NCI-H226 (cell line): ENCODE data around the gene OR10A4.
"Not testable (repeated sequence)": the region's sequence is repeated elsewhere in the genome, so short reads cannot be mapped to it uniquely, and the experiment has no call there.

Experiments
- DNase-seq: peaks from one replicate; pipeline ENCODE4 v3.0.0-alpha.2; 2015

The OR10A4 gene

DNA sequence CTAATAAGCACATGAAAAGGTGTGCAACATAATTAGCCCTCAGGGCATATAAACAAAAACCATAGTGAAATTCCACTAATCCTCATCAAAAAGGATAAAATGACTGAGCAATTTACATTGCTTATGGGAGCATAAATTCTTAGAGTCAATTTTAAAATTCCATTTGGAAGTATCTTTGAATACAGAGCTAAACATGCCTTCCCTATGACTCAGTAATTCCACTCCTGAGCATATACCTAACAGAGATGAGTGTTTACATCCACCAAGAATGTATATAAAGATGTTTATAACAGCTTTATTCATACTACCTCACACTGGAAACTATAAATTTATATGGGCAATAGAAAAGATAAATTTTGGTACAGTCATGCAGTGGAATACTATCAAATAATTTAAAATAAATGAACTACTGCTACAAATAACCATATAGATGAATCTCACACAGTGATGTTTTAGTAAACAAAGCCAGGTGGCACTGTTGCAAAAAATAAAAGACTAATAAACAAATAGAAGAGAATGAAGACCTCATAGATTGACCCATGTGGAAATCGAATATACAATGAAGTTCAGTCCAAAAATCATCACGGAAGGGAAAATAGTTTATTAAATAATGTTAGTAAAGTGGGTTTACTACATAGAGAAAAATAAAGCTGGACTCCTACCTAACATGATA, 24.0 kb downstream of the OR10A4 start:
- no peak for DNase-seq

DNA sequence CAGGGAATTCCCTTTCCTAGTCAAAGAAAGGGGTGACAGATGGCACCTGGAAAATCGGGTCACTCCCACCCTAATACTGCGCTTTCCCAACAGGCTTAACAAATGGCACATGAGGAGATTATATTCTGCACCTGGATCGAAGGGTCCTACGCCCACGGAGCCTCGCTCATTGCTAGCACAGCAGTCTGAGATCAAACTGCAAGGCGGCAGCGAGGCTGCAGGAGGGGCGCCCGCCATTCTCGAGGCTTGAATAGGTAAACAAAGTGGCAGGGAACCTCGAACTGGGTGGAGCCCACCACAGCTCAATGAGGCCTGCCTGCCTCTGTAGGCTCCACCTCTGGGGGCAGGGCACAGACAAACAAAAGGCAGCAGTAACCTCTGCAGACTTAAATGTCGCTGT, 28.4 kb downstream of the OR10A4 start:
- DNase-seq: not testable (repeated sequence)

DNA sequence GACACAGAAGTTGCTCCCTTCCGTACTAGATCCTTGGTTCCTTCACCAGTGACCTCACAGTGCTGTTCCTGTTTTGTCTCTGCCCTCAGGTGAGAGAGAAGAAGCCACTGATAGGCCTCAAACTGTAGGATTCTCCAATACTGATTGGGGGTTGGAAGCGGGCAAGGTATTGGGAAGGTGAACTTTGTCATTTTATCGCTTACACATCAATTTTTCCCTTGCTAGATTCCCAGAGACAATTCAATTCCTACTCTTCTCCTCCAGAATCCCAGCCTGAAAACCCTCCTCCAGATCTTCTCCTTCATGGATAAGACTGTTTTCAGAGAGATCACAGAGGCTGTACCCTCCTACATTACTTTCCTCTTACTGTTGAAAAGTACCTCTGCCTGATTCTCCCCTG, 35.0 kb downstream of the OR10A4 start:
- no peak for DNase-seq

DNA sequence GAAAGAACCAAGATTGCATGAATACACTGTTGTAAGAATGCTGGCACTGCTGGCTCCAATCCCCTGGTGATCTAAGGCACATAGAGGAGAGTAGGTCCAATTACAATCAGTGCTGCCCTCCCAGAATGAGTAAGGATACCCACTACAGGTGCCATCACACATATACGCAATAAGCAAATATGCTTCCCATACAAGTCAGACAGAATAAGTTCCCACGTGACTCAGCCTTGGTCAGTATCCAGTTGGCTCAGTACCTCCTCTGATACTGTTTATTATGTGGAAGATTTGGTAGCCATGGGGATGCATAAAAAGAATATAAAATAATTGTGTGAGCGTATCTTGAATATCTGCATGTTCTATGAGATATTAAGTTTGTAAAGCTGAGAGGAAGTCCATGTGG, 35.5 kb downstream of the OR10A4 start:
- no peak for DNase-seq

DNA sequence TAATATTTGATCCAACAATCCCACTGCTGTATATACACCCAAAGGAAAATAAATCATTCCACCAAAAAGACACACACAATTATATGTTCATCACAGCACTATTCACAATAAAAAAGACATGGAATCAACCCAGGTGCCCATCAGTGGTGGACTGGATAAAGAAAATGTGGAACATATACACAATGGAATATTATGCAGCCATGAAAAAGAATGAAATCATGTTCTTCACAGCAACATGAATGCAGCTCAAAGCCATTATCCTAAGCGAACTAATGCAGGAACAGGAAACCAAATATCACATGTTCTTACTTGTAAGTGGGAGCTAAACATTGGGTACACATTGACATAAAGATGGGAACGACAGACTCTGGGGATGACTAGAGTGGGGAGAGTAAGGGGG, 43.3 kb downstream of the OR10A4 start:
- no peak for DNase-seq

DNA sequence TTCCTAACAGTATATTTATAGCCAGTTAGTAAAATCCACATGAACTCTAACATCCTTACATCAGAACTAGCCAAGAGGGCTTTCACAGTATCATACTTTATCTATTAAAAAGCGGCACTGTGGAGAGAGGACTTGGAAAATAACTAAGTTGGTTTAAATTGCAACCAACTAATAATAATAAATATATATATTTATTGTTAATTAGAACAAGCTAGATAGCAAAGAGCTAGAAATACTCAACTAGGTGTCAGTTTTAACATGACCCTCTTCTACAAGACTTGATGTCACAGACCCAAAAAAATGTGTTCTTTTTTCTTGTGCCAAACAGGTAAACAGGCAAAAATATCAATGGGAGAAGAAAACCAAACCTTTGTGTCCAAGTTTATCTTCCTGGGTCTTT, 44.3 kb downstream of the OR10A4 start, which contains the start of gene OR2D3:
TSS of gene OR2D3 (plus strand) at position 301 of the 400 bp plus-strand sequence. CDS start at position 301, 0 bp downstream.
- DNase-seq: no peak

DNA sequence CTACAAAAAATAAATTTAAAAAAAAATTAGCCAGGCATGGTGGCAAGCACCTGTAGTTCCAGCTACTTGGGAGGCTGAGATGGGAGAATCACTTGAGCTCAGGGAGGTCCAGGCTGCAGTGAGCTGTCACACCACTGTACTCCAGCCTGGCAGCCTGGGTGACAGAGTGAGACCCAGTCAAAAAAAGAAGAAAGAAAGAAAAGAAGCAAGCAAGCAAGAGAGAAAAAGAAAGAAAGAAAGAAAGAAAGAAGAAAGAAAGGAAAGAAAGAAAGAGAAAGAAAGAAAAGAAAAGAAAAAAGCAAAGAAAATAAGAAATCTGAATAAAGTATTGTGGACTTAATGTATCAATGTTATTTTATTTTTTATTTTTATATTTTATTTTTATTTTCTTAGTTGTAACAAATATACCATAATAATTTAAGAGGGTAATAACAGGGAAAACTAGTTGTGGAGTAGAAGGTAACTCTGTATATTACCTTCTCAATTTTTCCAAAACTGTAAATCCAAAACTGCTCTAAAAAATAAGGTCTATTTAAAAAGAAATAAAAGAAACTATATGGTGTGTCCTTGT, 48.7 kb downstream of the OR10A4 start:
- DNase-seq: no peak

DNA sequence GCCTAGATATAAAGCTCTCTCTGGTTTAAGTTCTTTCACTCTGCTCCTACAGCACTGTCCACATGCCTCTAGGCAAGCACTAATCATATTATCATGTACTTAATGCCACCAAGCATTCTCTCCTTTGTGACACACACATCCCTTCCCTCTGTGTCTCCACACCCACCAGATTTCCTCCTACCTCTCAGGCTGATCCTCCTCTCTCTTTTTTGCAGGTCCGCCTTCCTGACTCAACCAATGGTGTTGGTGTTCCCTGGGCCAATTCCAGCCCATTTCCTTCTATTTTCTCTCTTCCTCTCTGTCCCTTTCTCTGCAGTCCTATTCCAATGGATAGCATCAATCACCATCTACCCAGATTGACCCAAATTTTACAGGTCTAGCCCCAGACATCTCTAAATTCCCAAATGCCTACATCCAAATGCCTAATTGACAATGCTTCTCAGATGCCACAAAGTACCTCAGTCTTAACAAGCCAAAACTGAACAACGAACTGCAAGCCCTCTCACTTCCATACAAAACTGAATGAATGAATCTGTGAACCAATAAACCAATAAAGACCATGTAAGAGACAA, 49.3 kb downstream of the OR10A4 start:
- no peak for DNase-seq

DNA sequence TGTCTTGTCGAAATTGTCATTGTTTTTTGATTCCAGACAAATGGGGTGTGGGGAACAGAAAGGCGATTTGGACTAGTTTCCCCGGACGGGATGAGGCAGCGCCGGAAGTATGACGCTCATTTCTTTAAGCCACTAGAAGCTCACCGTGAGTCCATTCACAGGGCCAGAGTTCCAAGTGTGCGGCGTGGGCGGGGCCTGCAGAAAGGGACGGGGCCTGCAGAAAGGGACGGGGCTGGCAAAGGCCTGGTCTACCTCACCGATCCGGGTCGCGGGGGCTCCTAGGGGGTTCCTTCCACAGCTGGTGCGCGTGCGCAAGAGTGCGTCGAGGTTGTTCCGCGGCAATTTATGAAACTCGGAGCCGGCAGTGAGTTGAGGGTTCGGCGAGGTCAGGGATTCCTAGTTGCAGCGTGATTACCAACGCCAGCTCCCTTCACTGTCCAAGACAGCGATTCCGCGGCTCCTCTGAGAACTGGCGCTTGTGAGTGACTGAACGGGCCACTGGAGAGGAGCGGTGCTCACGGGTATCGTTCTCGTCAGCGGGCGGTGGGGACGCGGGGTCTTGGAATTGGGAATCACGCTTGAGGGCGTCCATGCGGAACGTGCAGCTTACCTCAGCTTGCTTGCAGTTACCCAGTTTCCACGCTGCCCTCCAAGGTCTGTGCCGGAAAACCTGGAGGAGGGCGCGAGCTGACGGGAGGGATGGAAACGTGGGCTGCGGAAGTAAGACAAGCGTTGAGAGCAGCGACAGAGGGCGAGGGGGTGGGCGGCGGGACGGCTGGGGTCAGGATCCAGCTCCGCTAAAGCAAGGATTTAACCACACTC, 50.0 kb downstream of the OR10A4 start, which contains the start of gene ZNF215:
TSS of gene ZNF215 (plus strand) at position 219 of the 822 bp plus-strand sequence. CDS start 5,847 bp downstream, outside the sequence.
- DNase-seq: no peak

DNA sequence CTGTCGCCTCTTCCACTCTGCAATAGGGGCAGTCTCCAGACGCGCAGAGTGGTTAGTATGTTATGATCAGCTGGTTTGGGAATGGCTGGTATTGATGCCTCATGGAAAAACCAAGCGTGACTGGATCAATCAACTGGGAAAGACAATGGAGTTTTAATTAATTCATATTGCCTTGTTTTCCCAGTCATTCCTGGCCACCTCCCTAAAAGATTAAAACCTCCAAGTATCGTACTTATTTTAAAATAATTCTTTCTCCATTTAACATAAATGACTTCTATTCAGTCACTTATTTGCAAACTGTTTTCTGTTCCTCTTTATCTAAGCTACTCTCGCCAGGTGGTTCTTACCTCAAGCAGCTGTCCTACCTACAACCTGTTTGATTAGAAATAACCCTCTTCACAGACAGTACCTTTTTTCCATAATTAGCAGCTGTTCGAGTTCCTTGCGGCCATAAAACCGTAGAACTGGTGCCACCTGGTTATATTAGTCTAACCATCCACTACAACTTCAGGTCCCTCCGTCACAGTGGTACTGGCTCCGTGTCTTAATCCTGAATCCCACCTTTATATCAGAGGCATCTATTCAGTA, 50.7 kb downstream of the OR10A4 start:
- DNase-seq: no peak
